ENCODE measurements around the gene HNRNPH3. TPM values are rescaled to one million over a fixed set of nuclear protein-coding genes. Genes with fewer than 3 reads are reported as not detected.
"Not testable (repeated sequence)": the region's sequence is repeated elsewhere in the genome, so short reads cannot be mapped to it uniquely, and the experiment has no call there.

Gene HNRNPH3
- total and polyA plus RNA-seq, 2 experiments from 2014 or later, result 87.2 to 367 TPM

DNA sequence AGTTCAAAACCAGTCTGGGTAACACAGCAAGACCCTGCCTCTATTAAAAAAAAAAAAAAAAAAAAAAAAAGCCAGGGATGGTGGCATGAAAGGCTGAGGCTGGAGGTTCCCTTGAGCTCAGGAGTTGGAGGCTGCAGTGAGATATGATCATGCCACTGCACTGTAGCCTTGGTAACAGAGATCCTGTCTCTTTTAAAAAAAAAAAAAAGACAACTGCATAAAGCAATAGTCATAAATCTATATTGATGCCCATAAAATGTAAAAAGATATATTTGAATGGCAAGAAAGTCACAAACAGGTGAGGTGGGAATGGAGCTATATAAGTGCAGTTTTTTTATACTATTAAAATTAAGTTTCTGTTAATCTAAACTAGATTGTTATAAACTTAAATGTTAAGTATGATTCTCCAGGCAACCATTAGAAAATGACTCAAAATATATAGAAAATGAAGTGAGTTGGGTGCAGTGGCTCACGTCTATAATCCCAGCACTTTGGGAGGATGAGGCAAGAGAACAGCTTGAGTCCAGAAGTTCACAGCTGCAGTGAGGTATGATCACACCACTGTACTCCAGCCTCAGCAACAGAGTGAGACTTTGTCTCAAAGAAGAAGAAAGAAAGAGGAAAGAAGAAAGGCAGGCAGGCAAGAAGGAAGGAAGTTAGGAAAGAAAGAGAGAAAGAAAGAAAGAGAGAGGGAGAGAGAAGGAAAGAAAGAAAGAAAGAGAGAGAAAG, 13.4 kb upstream of the HNRNPH3 start:
- Histone ChIP-seq H3K27ac (ENCODE audit: low read depth) (no peak overlapping the region), H3K79me2 (replicated peaks; ENCODE audit: insufficient read depth) (no peaks in the 10 kb centered on the region), H3K4me3 (no peak overlapping the region), H3K4me2 (no peak overlapping the region), H3F3A (replicated peaks; ENCODE audit: low read depth) (no peaks in the 10 kb centered on the region), H3K27me3 (ENCODE audit: insufficient read depth) (no peaks in the 10 kb centered on the region), H3K4me1 (ENCODE audit: insufficient read depth) (no peaks in the 10 kb centered on the region), H3K9me2 (ENCODE audit: insufficient read depth) (0 out of 2 replicates have a peak, but pooled peaks cover 4% of the 10 kb centered on the region), H4K20me1 (replicated peaks; ENCODE audit: insufficient read depth) (no peaks in the 10 kb centered on the region), H2AFZ (no peak overlapping the region), H3K36me3 (ENCODE audit: insufficient read depth) (peaks cover 6% of the 10 kb centered on the region; the same call in 1 of the 2 replicates)
- no peak for TF ChIP-seq NANOG (IDR thresholded peaks at IDR 0.05; ENCODE audit: borderline replicate concordance)
- no peak for TF ChIP-seq EZH2phosphoT487 (IDR thresholded peaks at IDR 0.05; ENCODE audit: unreplicated experiment)
- no peak for TF ChIP-seq POLR2AphosphoS5 (IDR thresholded peaks at IDR 0.05; ENCODE audit: low read depth)
- no peak for TF ChIP-seq CREB1 (CRISPR knock-in tag; IDR thresholded peaks at IDR 0.05; ENCODE audit: low read depth)
- no peak for TF ChIP-seq STAT1 (IDR thresholded peaks at IDR 0.05; ENCODE audit: unreplicated experiment)
- TF ChIP-seq JUNB (IDR thresholded peaks at IDR 0.05; ENCODE audit: unreplicated experiment), result no peak
- no peak for TF ChIP-seq ZNF331 (CRISPR knock-in tag; IDR thresholded peaks at IDR 0.05; ENCODE audit: low read depth)
- TF ChIP-seq, protein P1, sequence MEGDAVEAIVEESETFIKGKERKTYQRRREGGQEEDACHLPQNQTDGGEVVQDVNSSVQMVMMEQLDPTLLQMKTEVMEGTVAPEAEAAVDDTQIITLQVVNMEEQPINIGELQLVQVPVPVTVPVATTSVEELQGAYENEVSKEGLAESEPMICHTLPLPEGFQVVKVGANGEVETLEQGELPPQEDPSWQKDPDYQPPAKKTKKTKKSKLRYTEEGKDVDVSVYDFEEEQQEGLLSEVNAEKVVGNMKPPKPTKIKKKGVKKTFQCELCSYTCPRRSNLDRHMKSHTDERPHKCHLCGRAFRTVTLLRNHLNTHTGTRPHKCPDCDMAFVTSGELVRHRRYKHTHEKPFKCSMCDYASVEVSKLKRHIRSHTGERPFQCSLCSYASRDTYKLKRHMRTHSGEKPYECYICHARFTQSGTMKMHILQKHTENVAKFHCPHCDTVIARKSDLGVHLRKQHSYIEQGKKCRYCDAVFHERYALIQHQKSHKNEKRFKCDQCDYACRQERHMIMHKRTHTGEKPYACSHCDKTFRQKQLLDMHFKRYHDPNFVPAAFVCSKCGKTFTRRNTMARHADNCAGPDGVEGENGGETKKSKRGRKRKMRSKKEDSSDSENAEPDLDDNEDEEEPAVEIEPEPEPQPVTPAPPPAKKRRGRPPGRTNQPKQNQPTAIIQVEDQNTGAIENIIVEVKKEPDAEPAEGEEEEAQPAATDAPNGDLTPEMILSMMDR (conservative IDR thresholded peaks at IDR 0.05; ENCODE audit: low read depth in 2 of 2), result no peak
- TF ChIP-seq, protein P2, sequence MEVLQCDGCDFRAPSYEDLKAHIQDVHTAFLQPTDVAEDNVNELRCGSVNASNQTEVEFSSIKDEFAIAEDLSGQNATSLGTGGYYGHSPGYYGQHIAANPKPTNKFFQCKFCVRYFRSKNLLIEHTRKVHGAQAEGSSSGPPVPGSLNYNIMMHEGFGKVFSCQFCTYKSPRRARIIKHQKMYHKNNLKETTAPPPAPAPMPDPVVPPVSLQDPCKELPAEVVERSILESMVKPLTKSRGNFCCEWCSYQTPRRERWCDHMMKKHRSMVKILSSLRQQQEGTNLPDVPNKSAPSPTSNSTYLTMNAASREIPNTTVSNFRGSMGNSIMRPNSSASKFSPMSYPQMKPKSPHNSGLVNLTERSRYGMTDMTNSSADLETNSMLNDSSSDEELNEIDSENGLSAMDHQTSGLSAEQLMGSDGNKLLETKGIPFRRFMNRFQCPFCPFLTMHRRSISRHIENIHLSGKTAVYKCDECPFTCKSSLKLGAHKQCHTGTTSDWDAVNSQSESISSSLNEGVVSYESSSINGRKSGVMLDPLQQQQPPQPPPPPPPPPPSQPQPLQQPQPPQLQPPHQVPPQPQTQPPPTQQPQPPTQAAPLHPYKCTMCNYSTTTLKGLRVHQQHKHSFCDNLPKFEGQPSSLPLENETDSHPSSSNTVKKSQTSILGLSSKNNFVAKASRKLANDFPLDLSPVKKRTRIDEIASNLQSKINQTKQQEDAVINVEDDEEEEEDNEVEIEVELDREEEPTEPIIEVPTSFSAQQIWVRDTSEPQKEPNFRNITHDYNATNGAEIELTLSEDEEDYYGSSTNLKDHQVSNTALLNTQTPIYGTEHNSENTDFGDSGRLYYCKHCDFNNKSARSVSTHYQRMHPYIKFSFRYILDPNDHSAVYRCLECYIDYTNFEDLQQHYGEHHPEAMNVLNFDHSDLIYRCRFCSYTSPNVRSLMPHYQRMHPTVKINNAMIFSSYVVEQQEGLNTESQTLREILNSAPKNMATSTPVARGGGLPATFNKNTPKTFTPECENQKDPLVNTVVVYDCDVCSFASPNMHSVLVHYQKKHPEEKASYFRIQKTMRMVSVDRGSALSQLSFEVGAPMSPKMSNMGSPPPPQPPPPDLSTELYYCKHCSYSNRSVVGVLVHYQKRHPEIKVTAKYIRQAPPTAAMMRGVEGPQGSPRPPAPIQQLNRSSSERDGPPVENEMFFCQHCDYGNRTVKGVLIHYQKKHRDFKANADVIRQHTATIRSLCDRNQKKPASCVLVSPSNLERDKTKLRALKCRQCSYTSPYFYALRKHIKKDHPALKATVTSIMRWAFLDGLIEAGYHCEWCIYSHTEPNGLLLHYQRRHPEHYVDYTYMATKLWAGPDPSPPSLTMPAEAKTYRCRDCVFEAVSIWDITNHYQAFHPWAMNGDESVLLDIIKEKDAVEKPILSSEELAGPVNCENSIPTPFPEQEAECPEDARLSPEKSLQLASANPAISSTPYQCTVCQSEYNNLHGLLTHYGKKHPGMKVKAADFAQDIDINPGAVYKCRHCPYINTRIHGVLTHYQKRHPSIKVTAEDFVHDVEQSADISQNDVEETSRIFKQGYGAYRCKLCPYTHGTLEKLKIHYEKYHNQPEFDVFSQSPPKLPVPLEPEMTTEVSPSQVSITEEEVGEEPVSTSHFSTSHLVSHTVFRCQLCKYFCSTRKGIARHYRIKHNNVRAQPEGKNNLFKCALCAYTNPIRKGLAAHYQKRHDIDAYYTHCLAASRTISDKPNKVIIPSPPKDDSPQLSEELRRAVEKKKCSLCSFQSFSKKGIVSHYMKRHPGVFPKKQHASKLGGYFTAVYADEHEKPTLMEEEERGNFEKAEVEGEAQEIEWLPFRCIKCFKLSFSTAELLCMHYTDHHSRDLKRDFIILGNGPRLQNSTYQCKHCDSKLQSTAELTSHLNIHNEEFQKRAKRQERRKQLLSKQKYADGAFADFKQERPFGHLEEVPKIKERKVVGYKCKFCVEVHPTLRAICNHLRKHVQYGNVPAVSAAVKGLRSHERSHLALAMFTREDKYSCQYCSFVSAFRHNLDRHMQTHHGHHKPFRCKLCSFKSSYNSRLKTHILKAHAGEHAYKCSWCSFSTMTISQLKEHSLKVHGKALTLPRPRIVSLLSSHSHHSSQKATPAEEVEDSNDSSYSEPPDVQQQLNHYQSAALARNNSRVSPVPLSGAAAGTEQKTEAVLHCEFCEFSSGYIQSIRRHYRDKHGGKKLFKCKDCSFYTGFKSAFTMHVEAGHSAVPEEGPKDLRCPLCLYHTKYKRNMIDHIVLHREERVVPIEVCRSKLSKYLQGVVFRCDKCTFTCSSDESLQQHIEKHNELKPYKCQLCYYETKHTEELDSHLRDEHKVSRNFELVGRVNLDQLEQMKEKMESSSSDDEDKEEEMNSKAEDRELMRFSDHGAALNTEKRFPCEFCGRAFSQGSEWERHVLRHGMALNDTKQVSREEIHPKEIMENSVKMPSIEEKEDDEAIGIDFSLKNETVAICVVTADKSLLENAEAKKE (CRISPR knock-in tag; IDR thresholded peaks at IDR 0.05), result no peak
- no peak for TF ChIP-seq EZH2 (IDR thresholded peaks at IDR 0.05; ENCODE audit: low read depth, unreplicated experiment)
- DNase-seq (ENCODE audit: low spot score) (no peak), ATAC-seq (no peak)
- Mint-ChIP-seq H3K4me1 (no peaks in the 10 kb centered on the region), H3K36me3 (ENCODE audit: low read depth) (peaks cover 11% of the 10 kb centered on the region), H3K27me3 (ENCODE audit: insufficient read depth, low read depth, poor library complexity) (peaks cover 2% of the 10 kb centered on the region), H3K9me3 (peaks cover 19% of the 10 kb centered on the region), H3K27ac (no peak overlapping the region), H3K4me3 (no peak overlapping the region)

DNA sequence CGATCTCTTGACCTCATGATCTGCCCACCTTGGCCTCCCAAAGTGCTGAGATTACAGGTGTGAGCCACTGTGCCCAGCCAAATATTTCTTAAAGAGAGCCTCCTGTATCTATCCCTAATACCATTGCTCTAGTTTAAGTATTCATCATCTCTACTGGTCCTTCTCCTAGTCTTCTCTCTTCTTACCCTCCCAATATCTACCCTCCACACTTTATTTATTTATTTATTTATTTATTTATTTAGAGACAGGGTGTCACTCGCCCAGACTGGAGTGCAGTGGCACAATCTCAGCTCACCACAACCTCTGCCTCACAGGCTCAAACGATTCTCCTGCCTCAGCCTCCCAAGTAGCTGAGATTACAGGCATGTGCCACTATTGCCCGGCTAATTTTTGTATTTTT, 7.5 kb upstream of the HNRNPH3 start:
- not testable (repeated sequence) for H3K79me2 ChIP-seq (replicated peaks; ENCODE audit: insufficient read depth); H3K36me3 ChIP-seq (ENCODE audit: insufficient read depth); H3K9me3 Mint-ChIP-seq; H3K27ac Mint-ChIP-seq; H3K4me2 ChIP-seq; H3K4me1 ChIP-seq (ENCODE audit: insufficient read depth); H3K9me2 ChIP-seq (ENCODE audit: insufficient read depth); DNase-seq (ENCODE audit: low spot score); ATAC-seq; H3K27me3 ChIP-seq (ENCODE audit: insufficient read depth); H3F3A ChIP-seq (replicated peaks; ENCODE audit: low read depth); H3K27ac ChIP-seq (ENCODE audit: low read depth); H3K4me3 ChIP-seq; H3K4me1 Mint-ChIP-seq; H3K27me3 Mint-ChIP-seq (ENCODE audit: insufficient read depth, low read depth, poor library complexity); H3K4me3 Mint-ChIP-seq; H3K36me3 Mint-ChIP-seq (ENCODE audit: low read depth); H4K20me1 ChIP-seq (replicated peaks; ENCODE audit: insufficient read depth); H2AFZ ChIP-seq

Measured in GM23338 (cell line).